Nephron progenitor cell (in vitro differentiated cells): ENCODE results near the gene SLC35B2.
A peak's percentile ranks its signal among the peaks of the same experiment; 100 is the strongest.

Experiments used
- DNase-seq: peaks from one replicate; pipeline ENCODE4 v3.0.0; 2021
- H3K27ac Mint-ChIP-seq: 2 replicates; pipeline ENCODE4 v1.8.0; 2021; ENCODE audit warnings: mild to moderate bottlenecking, moderate library complexity, mixed read lengths
- H3K27me3 Mint-ChIP-seq: 2 replicates; pipeline ENCODE4 v1.8.0; 2021; ENCODE audit warnings: mild to moderate bottlenecking, low read depth, mixed read lengths; ENCODE audit not compliant: poor library complexity
- H3K36me3 Mint-ChIP-seq: 2 replicates; pipeline ENCODE4 v1.8.0; 2021; ENCODE audit warnings: low read depth, mixed read lengths
- H3K4me1 Mint-ChIP-seq: 2 replicates; pipeline ENCODE4 v1.8.0; 2021; ENCODE audit warnings: mixed read lengths
- H3K4me3 Mint-ChIP-seq: 2 replicates; pipeline ENCODE4 v1.8.0; 2021; ENCODE audit warnings: mild to moderate bottlenecking, moderate library complexity, mixed read lengths
- H3K9me3 Mint-ChIP-seq: 2 replicates; pipeline ENCODE4 v1.8.0; 2021; ENCODE audit warnings: mild to moderate bottlenecking, moderate library complexity, mixed read lengths
- CTCF ChIP-seq: fragments of 200-600 bp; sonication (generic); IDR thresholded peaks from 2 replicates; pipeline ENCODE4 v1.5.0; 2021; ENCODE audit warnings: antibody characterized with exemption

SLC35B2 gene

GRCh38 chr6:44254191-44255104, 2.9 kb downstream of the SLC35B2 start:
- TF ChIP-seq CTCF: no peak
- H3K36me3 Mint-ChIP-seq: peaks cover 56% of the 10 kb centered on the region
- peak overlapping the region; percentile 60 for H3K4me3 Mint-ChIP-seq
- DNase-seq: no peak
- no peaks in the 10 kb centered on the region for H3K9me3 Mint-ChIP-seq
- H3K27me3 Mint-ChIP-seq: peaks cover 7% of the 10 kb centered on the region
- peak overlapping the region; percentile 77 for H3K27ac Mint-ChIP-seq
- H3K4me1 Mint-ChIP-seq: peaks cover 80% of the 10 kb centered on the region

- H3K36me3 Mint-ChIP-seq: peaks cover 59% of the 10 kb centered on the region
- H3K27ac Mint-ChIP-seq: peak overlapping the region; percentile 86
- no peaks in the 10 kb centered on the region for H3K9me3 Mint-ChIP-seq
- DNase-seq: peak; percentile 59
- TF ChIP-seq CTCF: peak; percentile 37
- H3K4me3 Mint-ChIP-seq: peak overlapping the region; percentile 3
- H3K4me1 Mint-ChIP-seq: peaks cover 86% of the 10 kb centered on the region
- peaks cover 7% of the 10 kb centered on the region for H3K27me3 Mint-ChIP-seq
Measured at GRCh38 chr6:44253307-44254101, 3.8 kb downstream of the SLC35B2 start.

- Mint-ChIP-seq H3K27me3 (peaks cover 7% of the 10 kb centered on the region), H3K9me3 (no peaks in the 10 kb centered on the region), H3K36me3 (peaks cover 62% of the 10 kb centered on the region), H3K27ac (peak overlapping the region; percentile 48), H3K4me3 (peak overlapping the region; percentile 54), H3K4me1 (peaks cover 84% of the 10 kb centered on the region)
- no peak for TF ChIP-seq CTCF
- no peak for DNase-seq
Measured at GRCh38 chr6:44251576-44252524, 5.5 kb downstream of the SLC35B2 start.

- DNase-seq: no peak
- Mint-ChIP-seq H3K9me3 (no peaks in the 10 kb centered on the region), H3K4me1 (peaks cover 74% of the 10 kb centered on the region), H3K27me3 (peaks cover 7% of the 10 kb centered on the region), H3K4me3 (no peak overlapping the region), H3K36me3 (peaks cover 62% of the 10 kb centered on the region), H3K27ac (peak overlapping the region; percentile 15)
- TF ChIP-seq CTCF: no peak
Measured at GRCh38 chr6:44250718-44251123, 6.6 kb downstream of the SLC35B2 start.

- H3K27me3 Mint-ChIP-seq: peaks cover 7% of the 10 kb centered on the region
- DNase-seq: no peak
- H3K36me3 Mint-ChIP-seq: peaks cover 62% of the 10 kb centered on the region
- TF ChIP-seq CTCF: no peak
- H3K9me3 Mint-ChIP-seq: no peaks in the 10 kb centered on the region
- peak overlapping the region; percentile 98 for H3K4me3 Mint-ChIP-seq
- peaks cover 74% of the 10 kb centered on the region for H3K4me1 Mint-ChIP-seq
- peak overlapping the region; percentile 18 for H3K27ac Mint-ChIP-seq
Measured at GRCh38 chr6:44250067-44250717, 7.1 kb downstream of the SLC35B2 start.
